IPS-18c (cell line): ENCODE data around the gene OVOL2.
"Not testable (repeated sequence)": the region's sequence is repeated elsewhere in the genome, so short reads cannot be mapped to it uniquely, and the experiment has no call there.

ENCODE experiments used
- H3K4me3 ChIP-seq: 2 replicates; pipeline ENCODE4 v1.7.0; 2013; ENCODE audit warnings: low read depth, mild to moderate bottlenecking, low read length, moderate library complexity; ENCODE audit not compliant: insufficient read depth
- H3K9me3 ChIP-seq: one replicate; pipeline ENCODE4 v1.6.1; 2013; ENCODE audit warnings: mild to moderate bottlenecking, low read length, moderate library complexity; ENCODE audit not compliant: control insufficient read depth, insufficient read depth

Gene OVOL2

DNA sequence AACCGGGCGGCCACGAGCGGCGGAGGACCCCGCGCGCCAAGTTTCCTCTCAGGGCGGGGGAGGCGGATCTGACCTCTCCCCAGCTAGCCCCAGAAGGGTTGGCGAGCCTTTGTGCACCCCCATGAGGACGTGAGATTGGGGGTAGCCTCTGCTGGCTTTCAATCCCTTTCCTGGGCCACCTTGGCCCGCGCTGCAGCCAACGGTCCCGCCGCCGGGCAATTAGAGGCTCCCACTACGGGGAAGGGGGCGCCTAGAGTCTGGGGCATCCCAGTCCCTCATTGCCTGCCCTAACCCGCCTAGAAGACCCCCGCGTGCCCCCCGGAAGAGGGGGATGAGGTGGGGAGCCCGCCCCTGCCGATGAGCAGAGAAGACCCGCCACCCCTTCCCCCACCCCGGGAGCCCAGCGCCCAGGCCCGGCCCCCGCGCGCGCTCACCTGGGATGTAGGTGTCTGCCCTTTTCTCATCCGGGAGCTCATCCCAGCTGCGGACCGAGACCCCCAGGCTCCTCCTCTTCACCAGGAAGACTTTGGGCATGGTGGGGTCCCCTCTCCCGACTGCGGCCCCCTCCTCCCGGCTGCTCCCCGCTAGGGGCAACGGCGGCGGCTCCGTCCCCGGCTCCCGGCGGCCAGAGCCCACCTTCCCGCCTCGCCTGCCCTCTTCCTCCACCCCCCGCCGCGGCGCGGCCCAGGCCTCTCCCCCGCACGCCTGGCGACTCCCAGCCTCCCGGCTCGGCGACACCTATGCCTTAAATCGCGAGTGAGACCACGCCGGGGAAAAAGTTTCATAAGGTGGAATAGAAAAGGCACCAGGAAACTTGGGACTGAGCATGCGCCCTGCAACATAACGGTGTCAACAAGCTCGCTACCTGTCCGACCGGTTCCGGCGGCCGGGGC lies at the start of gene OVOL2:
Gene OVOL2 (minus strand): TSS at position 816 of the 893 bp plus-strand sequence. CDS start 282 bp downstream, at position 534.
- H3K9me3 ChIP-seq: no peaks in the 10 kb centered on the region
- H3K4me3 ChIP-seq: peak within 1 kb of the TSS; percentile 73

DNA sequence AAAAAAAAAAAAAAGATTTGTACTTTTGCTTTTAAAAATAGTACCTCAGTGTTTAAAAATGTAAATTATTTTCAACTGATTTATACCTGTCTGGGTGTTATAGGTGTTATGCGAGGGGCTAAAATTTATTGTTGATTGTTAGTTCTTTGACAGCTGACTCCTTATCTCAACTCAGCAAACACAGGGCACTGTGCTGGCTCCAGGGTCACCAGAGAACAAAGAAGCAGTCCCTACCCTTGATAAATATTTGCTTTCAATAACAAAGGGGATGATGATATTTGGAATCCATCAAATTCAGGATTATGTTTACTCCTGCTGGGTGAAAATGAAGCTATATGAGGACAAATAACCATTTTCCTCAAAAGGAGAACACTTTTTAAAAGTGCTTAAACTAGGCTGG lies 45.8 kb upstream of the OVOL2 start:
- Histone ChIP-seq H3K4me3 (no peak overlapping the region), H3K9me3 (no peaks in the 10 kb centered on the region)

DNA sequence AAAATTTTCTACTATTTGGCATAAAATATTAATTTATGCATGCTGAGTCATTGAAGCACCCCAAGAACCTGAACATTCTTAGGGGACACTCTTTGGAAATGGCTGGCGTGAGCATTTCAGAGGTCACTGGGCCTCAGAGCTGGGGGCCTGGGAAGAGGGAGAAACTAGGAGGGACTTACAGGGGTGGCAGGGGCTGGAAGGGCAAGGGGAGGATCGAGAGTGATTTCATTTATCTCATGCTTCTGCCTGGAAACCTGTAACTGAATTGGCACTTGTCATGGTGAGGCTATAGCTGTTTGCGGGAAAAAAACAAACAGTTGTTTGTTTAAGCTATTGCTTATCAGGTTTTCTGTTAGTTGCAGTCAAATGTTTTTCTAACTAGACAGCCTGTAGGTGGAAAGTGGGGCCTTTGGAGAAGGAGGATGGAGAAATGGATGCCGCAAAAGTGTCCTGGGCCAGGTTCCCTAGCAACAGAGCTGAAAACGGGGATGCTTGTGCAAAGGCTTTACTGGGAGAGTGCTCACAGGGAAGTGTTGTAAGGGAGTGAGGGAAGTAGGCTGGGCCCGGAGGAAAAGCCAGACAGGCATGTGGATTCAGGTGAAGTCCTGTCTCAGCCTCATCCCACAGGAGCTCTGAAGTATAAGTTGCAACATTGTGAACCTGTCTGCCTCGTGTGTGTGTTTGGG lies 43.6 kb upstream of the OVOL2 start:
- H3K4me3 ChIP-seq: no peak overlapping the region
- no peaks in the 10 kb centered on the region for H3K9me3 ChIP-seq

DNA sequence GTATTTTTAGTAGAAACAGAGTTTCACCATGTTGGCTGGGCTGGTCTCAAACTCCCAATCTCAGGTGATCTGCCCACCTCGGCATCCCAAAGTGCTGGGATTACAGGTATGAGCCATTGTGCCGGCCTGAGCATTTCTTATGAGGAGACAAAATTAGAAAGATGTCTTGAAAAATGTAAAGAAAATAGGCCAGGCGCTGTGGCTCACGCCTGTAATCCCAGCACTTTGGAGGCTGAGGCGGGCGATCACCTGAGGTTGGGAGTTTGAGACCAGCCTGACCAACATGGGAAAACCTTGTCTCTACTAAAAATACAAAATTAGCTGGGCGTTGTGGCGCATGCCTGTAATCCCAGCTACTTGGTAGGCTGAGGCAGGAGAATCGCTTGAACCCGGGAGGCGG lies 42.9 kb upstream of the OVOL2 start:
- not testable (repeated sequence) for H3K9me3 ChIP-seq, H3K4me3 ChIP-seq

DNA sequence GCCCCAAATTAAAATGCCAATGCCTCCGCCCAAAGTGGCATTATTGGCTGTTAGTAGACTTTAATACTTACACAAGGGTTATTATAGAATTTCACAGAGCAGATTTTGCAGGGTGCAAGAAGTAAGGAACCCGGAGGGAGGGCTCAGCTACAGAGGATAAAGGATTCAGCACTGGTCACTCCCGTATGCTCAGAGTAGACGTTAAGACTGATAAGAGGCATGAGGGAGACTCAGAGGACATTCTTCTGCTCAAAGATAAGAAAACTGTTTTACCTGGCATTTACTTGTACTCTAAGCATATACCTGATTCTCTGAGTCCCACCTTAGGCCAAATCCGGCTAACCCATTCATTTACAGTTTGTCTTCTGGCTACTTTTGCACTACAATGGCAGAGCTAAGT lies 36.5 kb upstream of the OVOL2 start:
- no peak overlapping the region for H3K4me3 ChIP-seq
- H3K9me3 ChIP-seq: no peaks in the 10 kb centered on the region

DNA sequence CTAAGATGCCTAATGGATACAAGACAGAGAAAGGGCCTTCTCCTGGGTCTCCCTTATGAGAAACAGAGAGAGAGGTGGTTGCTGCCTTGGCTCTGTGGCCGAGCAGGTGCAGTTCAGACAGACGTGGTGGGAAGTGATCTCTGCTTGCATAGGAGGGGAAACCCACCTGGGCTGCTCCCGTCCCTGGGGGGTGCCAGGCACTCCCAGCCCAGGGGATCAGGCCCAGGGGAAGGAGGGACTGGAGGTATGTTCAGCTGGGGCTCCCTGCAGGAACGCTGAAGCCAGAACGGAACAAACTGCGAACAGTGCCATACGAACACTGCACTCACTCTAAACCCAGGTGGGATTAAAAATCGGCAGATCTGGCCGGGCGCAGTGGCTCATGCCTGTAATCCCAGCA lies 35.7 kb upstream of the OVOL2 start:
- Histone ChIP-seq H3K9me3 (no peaks in the 10 kb centered on the region), H3K4me3 (no peak overlapping the region)

DNA sequence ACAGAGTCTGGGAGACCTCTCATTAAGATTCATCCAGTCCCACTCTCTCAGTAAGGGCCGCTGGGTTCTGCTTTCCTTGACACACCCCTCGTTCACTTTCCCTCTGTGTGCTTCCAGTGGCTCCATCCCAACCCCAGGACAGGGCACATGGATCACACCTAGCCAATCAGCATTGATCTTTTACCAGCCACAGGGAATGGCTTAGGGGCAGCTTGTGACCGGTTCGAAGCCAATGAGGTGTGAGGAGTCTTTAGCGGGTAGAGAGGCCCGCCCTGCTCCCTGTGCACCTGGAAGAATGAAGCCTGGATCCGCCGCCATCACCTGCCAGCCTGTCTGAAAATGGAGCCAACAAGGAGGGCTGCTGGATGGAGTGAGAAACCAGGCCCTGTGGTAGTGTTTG lies 35.2 kb upstream of the OVOL2 start:
- Histone ChIP-seq H3K4me3 (no peak overlapping the region), H3K9me3 (no peaks in the 10 kb centered on the region)

DNA sequence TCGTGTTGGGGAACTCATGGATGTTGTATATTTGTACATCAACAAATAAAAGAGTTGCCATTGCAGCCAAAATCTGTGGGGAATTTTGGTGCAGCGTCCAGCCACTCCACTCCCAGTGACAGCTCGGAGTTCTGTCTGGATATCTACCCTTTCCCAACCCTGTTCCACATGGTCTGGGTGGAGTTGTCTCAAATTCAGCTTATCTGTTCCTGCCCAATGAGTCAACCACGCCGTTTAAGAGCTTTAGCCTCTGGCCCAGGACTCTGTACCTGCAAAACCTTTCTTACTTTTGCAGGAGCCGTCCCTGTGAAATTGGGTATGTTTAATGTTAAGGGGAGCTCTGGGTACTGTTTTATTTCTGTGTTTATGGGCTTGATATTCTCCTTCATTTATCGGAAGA lies 33.9 kb upstream of the OVOL2 start:
- Histone ChIP-seq H3K4me3 (no peak overlapping the region), H3K9me3 (no peaks in the 10 kb centered on the region)

DNA sequence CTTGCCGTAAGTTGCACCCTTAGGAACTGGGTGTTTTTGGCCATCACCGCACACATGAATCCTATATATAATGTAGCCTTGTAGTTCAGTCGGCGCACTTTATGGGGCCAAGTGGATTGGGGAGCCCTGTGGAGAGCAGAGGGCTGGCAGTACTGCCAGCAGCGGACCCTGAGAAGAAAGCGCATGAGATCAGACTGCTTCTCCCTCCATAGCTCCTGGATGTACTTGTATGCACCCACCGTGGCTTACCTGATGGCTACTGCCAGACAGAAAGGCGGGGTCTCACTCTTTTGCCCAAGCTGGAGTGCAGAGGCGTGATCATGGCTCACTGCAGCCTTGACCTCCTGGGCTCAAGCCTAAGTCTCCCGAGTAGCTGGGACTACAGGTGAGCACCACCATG lies 32.8 kb upstream of the OVOL2 start:
- no peak overlapping the region for H3K4me3 ChIP-seq
- no peaks in the 10 kb centered on the region for H3K9me3 ChIP-seq

DNA sequence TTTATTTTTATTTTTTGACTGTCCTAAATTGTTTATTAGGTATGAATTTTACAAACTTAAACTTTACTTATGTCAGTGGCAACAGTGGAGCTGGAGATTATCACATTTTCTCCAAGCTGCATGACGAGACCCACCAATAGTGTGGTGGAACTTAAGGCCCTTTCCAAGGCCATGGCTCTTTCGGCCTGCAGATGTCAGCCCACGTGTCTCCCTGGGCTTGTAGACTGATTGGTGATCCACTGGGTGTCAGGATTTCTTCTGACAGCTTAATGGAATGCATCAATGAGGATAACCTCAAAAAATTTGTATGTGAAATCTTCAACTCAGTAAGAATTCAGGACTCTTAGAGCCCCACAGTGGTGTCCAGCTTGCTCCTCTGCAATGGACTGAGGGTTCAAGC lies 32.3 kb upstream of the OVOL2 start:
- Histone ChIP-seq H3K4me3 (no peak overlapping the region), H3K9me3 (no peaks in the 10 kb centered on the region)

DNA sequence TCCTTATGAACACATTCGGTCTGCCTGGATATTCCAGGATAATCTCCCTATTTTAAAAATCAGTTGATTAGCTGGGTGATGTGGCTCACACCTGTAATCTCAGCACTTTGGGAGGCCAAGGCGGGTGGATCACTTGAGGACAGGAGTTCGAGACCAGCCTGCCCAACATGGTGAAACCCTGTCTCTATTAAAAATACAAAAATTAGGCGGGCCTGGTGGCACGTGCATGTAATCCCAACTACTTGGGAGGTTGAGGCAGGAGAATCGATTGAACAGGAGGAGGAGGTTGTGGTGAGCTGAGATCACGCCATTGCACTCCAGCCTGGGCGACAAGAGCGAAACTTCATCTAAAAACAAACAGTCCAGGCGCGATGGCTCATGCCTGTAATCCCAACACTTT lies 31.1 kb upstream of the OVOL2 start:
- H3K9me3 ChIP-seq: not testable (repeated sequence)

DNA sequence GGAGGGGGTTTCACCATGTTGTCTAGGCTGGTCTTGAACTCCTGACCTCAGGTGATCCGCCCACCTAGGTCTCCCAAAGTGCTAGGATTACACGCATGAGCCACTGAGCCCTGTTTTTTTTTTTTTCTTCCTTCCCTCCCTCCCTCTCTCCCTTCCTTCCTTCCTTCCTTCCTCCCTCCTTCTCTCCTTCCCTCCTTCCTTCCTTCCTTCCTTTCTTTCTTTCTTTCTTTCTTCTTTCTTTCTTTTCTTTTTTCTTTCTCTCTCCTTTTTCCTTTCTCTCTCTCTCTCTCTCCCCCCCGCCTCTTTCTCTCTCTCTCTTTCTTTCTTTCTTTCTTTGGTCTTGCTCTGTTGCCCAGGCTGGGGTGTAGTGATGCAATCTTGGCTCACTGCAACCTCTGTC lies 30.6 kb upstream of the OVOL2 start:
- H3K9me3 ChIP-seq, H3K4me3 ChIP-seq: not testable (repeated sequence)

More for the DNA sequence above, 31.1 kb upstream of the OVOL2 start:
- not testable (repeated sequence) for H3K4me3 ChIP-seq

DNA sequence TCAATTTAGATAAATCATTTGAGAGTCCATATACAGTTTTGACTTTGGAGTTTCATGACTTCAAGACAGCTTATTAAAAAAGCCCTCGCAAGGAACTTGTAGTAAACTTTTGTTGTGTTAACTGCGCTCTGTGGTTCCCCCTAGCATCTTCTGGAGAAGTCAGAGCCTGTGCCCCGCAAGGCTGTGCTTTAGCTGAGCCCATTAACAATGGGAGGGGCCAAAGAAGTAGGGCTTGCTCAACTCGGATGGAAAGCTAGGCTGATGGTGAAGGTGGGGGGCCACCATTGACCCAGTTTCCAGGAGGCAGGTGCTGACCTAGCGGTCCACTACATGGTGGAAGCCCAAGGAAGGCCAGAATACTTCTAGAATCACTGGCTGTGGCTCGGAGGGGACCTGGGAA lies 29.3 kb upstream of the OVOL2 start:
- no peak overlapping the region for H3K4me3 ChIP-seq
- H3K9me3 ChIP-seq: no peaks in the 10 kb centered on the region

DNA sequence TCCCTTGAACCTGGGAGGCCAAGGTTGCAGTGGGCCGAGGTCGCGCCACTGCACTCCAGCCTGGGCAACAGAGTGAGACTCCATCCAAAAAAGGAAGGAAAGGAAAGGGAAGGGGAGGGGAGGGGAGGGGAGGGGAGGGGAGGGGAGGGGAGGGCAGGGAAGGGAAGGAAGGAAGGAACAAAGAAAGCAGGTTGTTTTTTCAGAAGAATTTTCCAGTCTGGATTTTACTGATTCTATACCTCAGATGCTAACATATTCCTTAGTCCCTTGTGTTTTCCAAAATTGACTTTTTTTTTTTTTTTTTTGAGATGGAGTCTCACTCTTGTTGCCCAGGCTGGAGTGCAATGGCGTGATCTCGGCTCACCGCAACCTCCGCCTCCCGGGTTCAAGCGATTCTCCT lies 23.1 kb upstream of the OVOL2 start:
- not testable (repeated sequence) for H3K4me3 ChIP-seq, H3K9me3 ChIP-seq

DNA sequence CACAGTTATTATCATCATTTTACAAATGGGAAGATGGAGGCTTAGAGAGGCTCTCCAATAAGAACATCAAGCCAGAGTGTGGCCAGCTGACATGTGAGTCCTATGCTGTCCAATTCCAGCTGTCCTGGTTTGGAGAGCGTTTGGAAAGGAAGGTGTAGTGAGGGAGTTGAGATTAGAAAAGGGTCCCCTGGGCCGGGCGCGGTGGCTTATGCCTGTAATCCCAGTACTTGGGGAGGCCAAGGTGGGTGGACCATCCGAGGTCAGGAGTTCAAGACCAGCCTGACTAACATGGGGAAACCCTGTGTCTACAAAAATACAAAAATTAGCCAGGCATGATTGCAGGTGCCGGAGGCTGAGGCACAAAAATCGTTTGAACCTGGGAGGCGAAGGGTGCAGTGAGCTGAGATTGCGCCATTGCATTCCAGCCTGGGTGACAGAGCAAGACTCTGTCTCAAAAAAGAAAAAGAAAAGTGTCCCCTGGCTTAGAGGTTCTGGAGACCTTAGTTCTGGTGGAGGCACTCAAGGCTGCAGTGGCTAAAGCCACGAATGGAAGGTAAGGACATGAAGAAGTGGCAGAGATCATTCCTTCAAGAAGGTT lies 22.1 kb upstream of the OVOL2 start:
- no peaks in the 10 kb centered on the region for H3K9me3 ChIP-seq
- no peak overlapping the region for H3K4me3 ChIP-seq

DNA sequence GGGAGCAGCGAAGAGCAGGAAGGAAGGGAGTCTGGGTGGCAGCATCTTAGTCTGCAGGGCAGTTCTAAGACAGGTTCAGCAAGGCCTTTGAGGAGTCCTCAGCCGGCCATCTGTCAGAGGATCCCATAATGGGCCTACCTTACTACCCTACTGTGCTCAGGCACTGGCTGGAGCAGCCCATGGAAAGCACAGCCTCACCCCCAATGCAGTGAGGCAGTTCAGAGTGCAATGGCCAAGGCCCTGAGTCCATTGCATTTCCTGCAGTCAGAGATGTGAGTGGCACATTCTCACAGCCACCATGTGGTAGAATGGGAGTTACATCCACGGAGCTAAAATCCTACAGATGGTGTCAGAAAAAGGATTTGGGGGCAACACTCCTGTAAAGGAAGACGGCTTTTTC lies 19.4 kb upstream of the OVOL2 start:
- no peaks in the 10 kb centered on the region for H3K9me3 ChIP-seq
- no peak overlapping the region for H3K4me3 ChIP-seq

DNA sequence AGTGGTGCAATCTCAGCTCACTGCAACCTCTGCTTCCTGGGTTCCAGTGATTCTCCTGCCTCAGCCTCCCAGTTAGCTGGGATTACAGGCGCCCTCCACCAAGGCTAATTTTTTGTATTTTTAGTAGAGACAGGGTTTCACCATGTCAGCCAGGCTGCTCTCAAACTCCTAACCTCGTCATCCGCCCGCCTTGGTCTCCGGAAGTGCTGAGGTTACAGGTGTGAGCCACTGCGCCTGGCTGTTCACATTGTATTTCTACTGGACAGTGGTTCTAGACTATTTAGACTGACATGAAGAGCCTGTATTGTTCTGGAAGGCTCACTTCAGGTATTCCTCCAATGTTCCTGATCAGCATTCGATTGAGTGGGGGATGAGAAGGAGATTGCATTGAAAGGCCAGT lies 14.8 kb upstream of the OVOL2 start:
- H3K4me3 ChIP-seq: no peak overlapping the region
- H3K9me3 ChIP-seq: no peaks in the 10 kb centered on the region
